ENCODE results near the gene MYOT.
"Not testable (repeated sequence)": the region's sequence is repeated elsewhere in the genome, so short reads cannot be mapped to it uniquely, and the experiment has no call there.

The MYOT gene

GRCh38 chr5:137847687-137848086 lies 20.0 kb upstream of the MYOT start:
- in situ Hi-C loops (cut with MboI; ENCODE audit: low pct_unique_long_range_greater_than_20kb, low sequenced_read_pairs): no loop called here
- no peak for DNase-seq

GRCh38 chr5:137853165-137853564 lies 14.5 kb upstream of the MYOT start:
- DNase-seq; in situ Hi-C loops (cut with MboI; ENCODE audit: low pct_unique_long_range_greater_than_20kb, low sequenced_read_pairs): not testable (repeated sequence)

- in situ Hi-C loops (cut with MboI; ENCODE audit: low pct_unique_long_range_greater_than_20kb, low sequenced_read_pairs): no loop called here
- no peak for DNase-seq
Measured at GRCh38 chr5:137856201-137856600, 11.5 kb upstream of the MYOT start.

GRCh38 chr5:137856916-137857862 lies 10.5 kb upstream of the MYOT start:
- in situ Hi-C loops (cut with MboI; ENCODE audit: low pct_unique_long_range_greater_than_20kb, low sequenced_read_pairs): no loop called here

GRCh38 chr5:137858223-137858916 lies 9.3 kb upstream of the MYOT start:
- in situ Hi-C loops (cut with MboI; ENCODE audit: low pct_unique_long_range_greater_than_20kb, low sequenced_read_pairs): no loop called here
- DNase-seq: peak; percentile 44

More at GRCh38 chr5:137856916-137857862, 10.5 kb upstream of the MYOT start:
- no peak for DNase-seq

- in situ Hi-C loops (cut with MboI; ENCODE audit: low pct_unique_long_range_greater_than_20kb, low sequenced_read_pairs): no loop called here
- no peak for DNase-seq
Measured at GRCh38 chr5:137858954-137859353, 8.7 kb upstream of the MYOT start.

- no peak for DNase-seq
- in situ Hi-C loops (cut with MboI; ENCODE audit: low pct_unique_long_range_greater_than_20kb, low sequenced_read_pairs): no loop called here
Measured at GRCh38 chr5:137862251-137862650, 5.4 kb upstream of the MYOT start.

- in situ Hi-C loops (cut with MboI; ENCODE audit: low pct_unique_long_range_greater_than_20kb, low sequenced_read_pairs); DNase-seq: not testable (repeated sequence)
Measured at GRCh38 chr5:137863653-137864052, 4.0 kb upstream of the MYOT start.

- in situ Hi-C loops (cut with MboI; ENCODE audit: low pct_unique_long_range_greater_than_20kb, low sequenced_read_pairs): no loop called here
- no peak for DNase-seq
Measured at GRCh38 chr5:137866541-137867388, 895 bp upstream of the MYOT start.

- no peak for DNase-seq
- in situ Hi-C loops (cut with MboI; ENCODE audit: low pct_unique_long_range_greater_than_20kb, low sequenced_read_pairs): no loop called here
Measured at GRCh38 chr5:137870647-137871339, 3.1 kb downstream of the MYOT start.

GRCh38 chr5:137871571-137871970 lies 3.9 kb downstream of the MYOT start:
- in situ Hi-C loops (cut with MboI; ENCODE audit: low pct_unique_long_range_greater_than_20kb, low sequenced_read_pairs): no loop called here
- no peak for DNase-seq

GRCh38 chr5:137872466-137872865 lies 4.8 kb downstream of the MYOT start:
- in situ Hi-C loops (cut with MboI; ENCODE audit: low pct_unique_long_range_greater_than_20kb, low sequenced_read_pairs): no loop called here
- DNase-seq: no peak

GRCh38 chr5:137876101-137876500 lies 8.4 kb downstream of the MYOT start:
- in situ Hi-C loops (cut with MboI; ENCODE audit: low pct_unique_long_range_greater_than_20kb, low sequenced_read_pairs): no loop called here

GRCh38 chr5:137880313-137880712 lies 12.7 kb downstream of the MYOT start:
- DNase-seq: no peak
- in situ Hi-C loops (cut with MboI; ENCODE audit: low pct_unique_long_range_greater_than_20kb, low sequenced_read_pairs): no loop called here

More at GRCh38 chr5:137876101-137876500, 8.4 kb downstream of the MYOT start:
- no peak for DNase-seq

- in situ Hi-C loops (cut with MboI; ENCODE audit: low pct_unique_long_range_greater_than_20kb, low sequenced_read_pairs): no loop called here
- DNase-seq: no peak
Measured at GRCh38 chr5:137887831-137888230, 20.2 kb downstream of the MYOT start.

- DNase-seq: no peak
Measured at GRCh38 chr5:137888466-137888862, 20.8 kb downstream of the MYOT start.

GRCh38 chr5:137888863-137889759 lies 21.5 kb downstream of the MYOT start, which contains the start of gene PKD2L2:
PKD2L2 (plus strand) TSS chr5:137889457; CDS start chr5:137889492, 35 bp downstream.
- peak; percentile 89 for DNase-seq
- in situ Hi-C loops (cut with MboI; ENCODE audit: low pct_unique_long_range_greater_than_20kb, low sequenced_read_pairs): no loop called here

More at GRCh38 chr5:137888466-137888862, 20.8 kb downstream of the MYOT start:
- in situ Hi-C loops (cut with MboI; ENCODE audit: low pct_unique_long_range_greater_than_20kb, low sequenced_read_pairs): no loop called here

GRCh38 chr5:137890845-137891244 lies 23.2 kb downstream of the MYOT start:
- in situ Hi-C loops (cut with MboI; ENCODE audit: low pct_unique_long_range_greater_than_20kb, low sequenced_read_pairs): no loop called here
- no peak for DNase-seq
